ENCODE results near the gene TTLL8.

The TTLL8 gene

GRCh38 chr22:50062509-50063135 is 4.5 kb upstream of the TTLL8 start:
- no peak for DNase-seq (ENCODE audit: low read depth in 3 of 3, low spot score in 1 of 3)

GRCh38 chr22:50061824-50062355 is 3.8 kb upstream of the TTLL8 start:
- DNase-seq (ENCODE audit: low read depth in 3 of 3, low spot score in 1 of 3): no peak

GRCh38 chr22:50061141-50061823 is 3.2 kb upstream of the TTLL8 start:
- no peak for DNase-seq (ENCODE audit: low read depth in 3 of 3, low spot score in 1 of 3)

- DNase-seq (ENCODE audit: low read depth in 3 of 3, low spot score in 1 of 3): no peak
Measured at GRCh38 chr22:50060441-50061140, 2.5 kb upstream of the TTLL8 start.

- no peak for DNase-seq (ENCODE audit: low read depth in 3 of 3, low spot score in 1 of 3)
Measured at GRCh38 chr22:50059881-50060262, 1.8 kb upstream of the TTLL8 start.

GRCh38 chr22:50058906-50059880 is 1.1 kb upstream of the TTLL8 start:
- no peak for DNase-seq (ENCODE audit: low read depth in 3 of 3, low spot score in 1 of 3)

- DNase-seq (ENCODE audit: low read depth in 3 of 3, low spot score in 1 of 3): no peak
Measured at GRCh38 chr22:50057278-50058060, 629 bp downstream of the TTLL8 start.

- no peak for DNase-seq (ENCODE audit: low read depth in 3 of 3, low spot score in 1 of 3)
Measured at GRCh38 chr22:50056214-50056972, 1.7 kb downstream of the TTLL8 start.

GRCh38 chr22:50053861-50054260 is 4.2 kb downstream of the TTLL8 start:
- no peak for DNase-seq (ENCODE audit: low read depth in 3 of 3, low spot score in 1 of 3)

GRCh38 chr22:50051930-50052329 is 6.2 kb downstream of the TTLL8 start:
- no peak for DNase-seq (ENCODE audit: low read depth in 3 of 3, low spot score in 1 of 3)

GRCh38 chr22:50049299-50050195 is 8.6 kb downstream of the TTLL8 start:
- DNase-seq (ENCODE audit: low read depth in 3 of 3, low spot score in 1 of 3): no peak

- DNase-seq (ENCODE audit: low read depth in 3 of 3, low spot score in 1 of 3): no peak
Measured at GRCh38 chr22:50048836-50049235, 9.3 kb downstream of the TTLL8 start.

GRCh38 chr22:50048061-50048765 is 9.9 kb downstream of the TTLL8 start:
- no peak for DNase-seq (ENCODE audit: low read depth in 3 of 3, low spot score in 1 of 3)

GRCh38 chr22:50047346-50047745 is 10.8 kb downstream of the TTLL8 start:
- no peak for DNase-seq (ENCODE audit: low read depth in 3 of 3, low spot score in 1 of 3)

GRCh38 chr22:50046481-50047245 is 11.4 kb downstream of the TTLL8 start:
- no peak for DNase-seq (ENCODE audit: low read depth in 3 of 3, low spot score in 1 of 3)

GRCh38 chr22:50046019-50046415 is 12.1 kb downstream of the TTLL8 start:
- no peak for DNase-seq (ENCODE audit: low read depth in 3 of 3, low spot score in 1 of 3)
